22Rv1 (cell line): Measurements from ENCODE around the gene POU2AF2.
"Not testable (repeated sequence)": the region's sequence is repeated elsewhere in the genome, so short reads cannot be mapped to it uniquely, and the experiment has no call there.

Source experiments
- H3K27ac ChIP-seq: fragments of 450-650 bp; 2 replicates; pipeline ENCODE4 v1.5.1; 2017
- CTCF ChIP-seq: fragments of 450-650 bp; IDR thresholded peaks from 2 replicates; pipeline ENCODE4 v1.5.1; 2017; ENCODE audit warnings: mild to moderate bottlenecking
- ZFX ChIP-seq: fragments of 450-650 bp; IDR thresholded peaks from 2 replicates; pipeline ENCODE4 v1.6.1; 2017; ENCODE audit warnings: antibody characterized with exemption, borderline replicate concordance

The POU2AF2 gene

GRCh38 chr11:111272420-111272819, 26.9 kb downstream of the POU2AF2 start:
- H3K27ac ChIP-seq = no peak overlapping the region
- TF ChIP-seq ZFX (no peak), CTCF (no peak)

GRCh38 chr11:111282562-111283075, 37.1 kb downstream of the POU2AF2 start:
- H3K27ac ChIP-seq = no peak overlapping the region
- no peak for TF ChIP-seq CTCF
- no peak for TF ChIP-seq ZFX

- H3K27ac ChIP-seq = no peak overlapping the region
- TF ChIP-seq CTCF = no peak
- no peak for TF ChIP-seq ZFX
Observed at GRCh38 chr11:111283945-111284481, 38.5 kb downstream of the POU2AF2 start.

- no peak overlapping the region for H3K27ac ChIP-seq
- TF ChIP-seq CTCF (no peak), ZFX (no peak)
Observed at GRCh38 chr11:111285189-111286091, 39.9 kb downstream of the POU2AF2 start.

- TF ChIP-seq CTCF = no peak
- TF ChIP-seq ZFX = no peak
- H3K27ac ChIP-seq = no peak overlapping the region
Observed at GRCh38 chr11:111291764-111292163, 46.2 kb downstream of the POU2AF2 start.

- not testable (repeated sequence) for H3K27ac ChIP-seq
Observed at GRCh38 chr11:111292408-111292807, 46.9 kb downstream of the POU2AF2 start.

GRCh38 chr11:111296196-111296595, 50.7 kb downstream of the POU2AF2 start:
- TF ChIP-seq CTCF (no peak), ZFX (no peak)
- H3K27ac ChIP-seq = no peak overlapping the region
